HG02981 (cell line): ENCODE data around the gene HEXB.
"Not testable (repeated sequence)": the region's sequence is repeated elsewhere in the genome, so short reads cannot be mapped to it uniquely, and the experiment has no call there.

Source experiments
- ATAC-seq: cut with Tn5 transposase; IDR thresholded peaks from one replicate; pipeline ENCODE4 v1.9.1; 2021; ENCODE audit warnings: mild to moderate bottlenecking, moderate library complexity; ENCODE audit not compliant: unreplicated experiment

Gene HEXB

GRCh38 chr5:74725331-74725730 lies 40.3 kb downstream of the HEXB start:
- no peak for ATAC-seq

- no peak for ATAC-seq
These were observed 51.7 kb downstream of the HEXB start for GRCh38 chr5:74736759-74737158.

- no peak for ATAC-seq
These were observed 53.4 kb downstream of the HEXB start for GRCh38 chr5:74738406-74738805.

GRCh38 chr5:74748742-74749141 lies 63.7 kb downstream of the HEXB start:
- not testable (repeated sequence) for ATAC-seq

GRCh38 chr5:74761241-74761640 lies 76.2 kb downstream of the HEXB start:
- ATAC-seq = no peak

GRCh38 chr5:74762599-74762998 lies 77.6 kb downstream of the HEXB start:
- ATAC-seq = no peak

- no peak for ATAC-seq
These were observed 78.5 kb downstream of the HEXB start for GRCh38 chr5:74763504-74763903.

- no peak for ATAC-seq
These were observed 80.2 kb downstream of the HEXB start for GRCh38 chr5:74765201-74765600.

GRCh38 chr5:74765929-74766328 lies 80.9 kb downstream of the HEXB start:
- no peak for ATAC-seq

- peak; percentile 42 for ATAC-seq
These were observed 81.4 kb downstream of the HEXB start for GRCh38 chr5:74766418-74766848.

GRCh38 chr5:74766849-74767578 lies 82.0 kb downstream of the HEXB start, which contains the start of the genes GFM2 and NSA2:
Gene GFM2 (minus strand): TSS chr5:74767117. CDS start chr5:74763742, 3,375 bp downstream.
Gene NSA2 (plus strand): TSS chr5:74767249. CDS start chr5:74767361, 112 bp downstream.
- peak; percentile 86 for ATAC-seq

- peak; percentile 14 for ATAC-seq
These were observed 82.5 kb downstream of the HEXB start for GRCh38 chr5:74767579-74767913.
